GM12801 (cell line): ENCODE results near the gene L3MBTL4.

Experiments
- CTCF ChIP-seq: IDR thresholded peaks from one replicate; pipeline ENCODE4 v1.5.1; 2011; ENCODE audit warnings: control low read depth; ENCODE audit not compliant: insufficient read length; ENCODE audit errors: extremely low read depth

L3MBTL4 gene

GRCh38 chr18:6058941-6059340, 355.8 kb downstream of the L3MBTL4 start:
- TF ChIP-seq CTCF, result no peak

GRCh38 chr18:6057604-6058003, 357.1 kb downstream of the L3MBTL4 start:
- no peak for TF ChIP-seq CTCF

GRCh38 chr18:6056171-6056910, 358.4 kb downstream of the L3MBTL4 start:
- TF ChIP-seq CTCF, result no peak

GRCh38 chr18:6055711-6056110, 359.0 kb downstream of the L3MBTL4 start:
- TF ChIP-seq CTCF, result no peak

GRCh38 chr18:6054256-6054842, 360.4 kb downstream of the L3MBTL4 start:
- no peak for TF ChIP-seq CTCF

- no peak for TF ChIP-seq CTCF
Measured at GRCh38 chr18:6052449-6052913, 362.2 kb downstream of the L3MBTL4 start.

- TF ChIP-seq CTCF, result no peak
Measured at GRCh38 chr18:6044773-6045172, 369.9 kb downstream of the L3MBTL4 start.
